Islet of Langerhans (tissue), 1 donor: ENCODE results near the gene ELANE.
"Not testable (repeated sequence)": the region's sequence is repeated elsewhere in the genome, so short reads cannot be mapped to it uniquely, and the experiment has no call there.

Experiments
- FAIRE-seq: peaks from one replicate; lab custom pipeline; 2011; peaks lifted over from hg19 to GRCh38; lab: Jason Lieb, UNC

The ELANE gene

GRCh38 chr19:862581-863314, 10.6 kb downstream of the ELANE start:
- no peak for FAIRE-seq

- FAIRE-seq: no peak
These were observed 11.2 kb downstream of the ELANE start for GRCh38 chr19:863315-863620.

- no peak for FAIRE-seq
These were observed 14.7 kb downstream of the ELANE start for GRCh38 chr19:866769-867300.

- FAIRE-seq: no peak
These were observed 15.2 kb downstream of the ELANE start for GRCh38 chr19:867301-867793.

- no peak for FAIRE-seq
These were observed 15.9 kb downstream of the ELANE start for GRCh38 chr19:867855-868457.

- FAIRE-seq: no peak
These were observed 16.5 kb downstream of the ELANE start for GRCh38 chr19:868458-869244.

- no peak for FAIRE-seq
These were observed 17.4 kb downstream of the ELANE start for GRCh38 chr19:869245-870177.

- FAIRE-seq: no peak
These were observed 18.2 kb downstream of the ELANE start for GRCh38 chr19:870314-870713.

GRCh38 chr19:870963-871401, 18.9 kb downstream of the ELANE start:
- no peak for FAIRE-seq

- FAIRE-seq: no peak
These were observed 19.6 kb downstream of the ELANE start for GRCh38 chr19:871446-872265.

GRCh38 chr19:872266-872951, 20.3 kb downstream of the ELANE start:
- FAIRE-seq: no peak

- no peak for FAIRE-seq
These were observed 21.0 kb downstream of the ELANE start for GRCh38 chr19:873084-873483.

GRCh38 chr19:873561-874041, 21.5 kb downstream of the ELANE start:
- FAIRE-seq: no peak

GRCh38 chr19:875265-875879, 23.3 kb downstream of the ELANE start:
- FAIRE-seq: no peak

GRCh38 chr19:876089-876488, 24.0 kb downstream of the ELANE start:
- FAIRE-seq: no peak

- no peak for FAIRE-seq
These were observed 24.7 kb downstream of the ELANE start for GRCh38 chr19:876780-877314.

- FAIRE-seq: not testable (repeated sequence)
These were observed 26.0 kb downstream of the ELANE start for GRCh38 chr19:877992-878660.

- not testable (repeated sequence) for FAIRE-seq
These were observed 26.9 kb downstream of the ELANE start for GRCh38 chr19:878751-879561.
